Transverse colon (tissue), 4 donors: Measurements from ENCODE around the gene SLC27A6. TPM values are rescaled to one million over a fixed set of nuclear protein-coding genes. Genes with fewer than 3 reads are reported as not detected.

ENCODE experiments used
- DNase-seq: peaks from one replicate; pipeline ENCODE4 v3.0.0-alpha.2; 2019
- H3K27ac ChIP-seq, 4 donors: fragments of 200-600 bp; sonication (generic); 2 replicates each; pipeline ENCODE4 v1.5.1; 2016 to 2018; ENCODE audit warnings: inconsistent platforms in 4 of 4
- H3K27me3 ChIP-seq: fragments of 200-600 bp; sonication (generic); 2 replicates; pipeline ENCODE4 v1.5.1; 2017; ENCODE audit warnings: inconsistent platforms
- H3K36me3 ChIP-seq, 4 donors: fragments of 200-600 bp; sonication (generic); 2 replicates each; pipeline ENCODE4 v1.5.1; 2017 to 2019; ENCODE audit warnings: inconsistent platforms in 4 of 4
- H3K4me1 ChIP-seq, 4 donors: fragments of 200-600 bp; sonication (generic); 2 replicates each; pipeline ENCODE4 v1.5.1; 2017 to 2020; ENCODE audit warnings: inconsistent platforms in 4 of 4
- H3K4me3 ChIP-seq, 4 donors: fragments of 200-600 bp; sonication (generic); 1 replicate in 1 of 4; 2 replicates in 3 of 4; pipeline versions ENCODE4 v1.5.1 to v1.6.1; 2017 to 2019; ENCODE audit warnings: inconsistent platforms in 4 of 4
- H3K9me3 ChIP-seq, 2 donors: fragments of 200-600 bp; sonication (generic); 2 replicates each; pipeline ENCODE4 v1.5.1; 2017 to 2019; ENCODE audit warnings: inconsistent platforms in 2 of 2
- EP300 ChIP-seq: sonication (generic); formaldehyde crosslinking; IDR thresholded peaks from one replicate; pipeline ENCODE4 v1.6.1; 2017; ENCODE audit warnings: antibody characterized with exemption, low read depth
- POLR2A ChIP-seq: fragments of 450-650 bp; IDR thresholded peaks from one replicate; pipeline ENCODE4 v1.6.1; 2016; ENCODE audit warnings: antibody characterized with exemption, mild to moderate bottlenecking, moderate library complexity
- POLR2AphosphoS5 ChIP-seq, 3 donors: sonication (generic); formaldehyde crosslinking; IDR thresholded peaks; one replicate each; pipeline ENCODE4 v1.6.1; 2016; ENCODE audit warnings: antibody characterized with exemption in 3 of 3
- WGBS, 2 donors: methylation state at CpG; one replicate each; pipeline ENCODE4 v1.1.5; 2018; ENCODE audit warnings: low coverage in 1 of 2; 5-methylcytosine and 5-hydroxymethylcytosine counted together
- in situ Hi-C, 4 donors: fragments of 200-750 bp; cut with MboI; loops; one replicate each; pipeline versions ENCODE4 v1.15.0 to v1.15.1; 2017; ENCODE audit warnings: low sequenced_read_pairs in 3 of 4, low pct_ligation_motif_present in 1 of 4, low pct_unique_long_range_greater_than_20kb in 1 of 4
- intact Hi-C: fragments of 100-400 bp; cut with DNase I; formaldehyde crosslinking; loops from one replicate; pipeline ENCODE4 v1.15.1; 2023; ENCODE audit warnings: low total_unique reads
- total RNA-seq, 4 donors: library from RNA; depleted of rRNA; stranded (reverse); fragments of >200 nt; gene quantifications; one replicate each; pipeline ENCODE4 v1.1.0, GENCODE V29; 2016
- TF ChIP-seq, protein P1 (sequence below), 5 experiments: fragments of 200-600 bp in 3 of 5; fragments of 450-650 bp in 2 of 5; sonication (generic) in 3 of 5; IDR thresholded peaks; 1 replicate in 2 of 5; 2 replicates in 3 of 5; pipeline ENCODE4 v1.5.1; 2016 to 2017; ENCODE audit warnings: antibody characterized with exemption in 5 of 5, inconsistent platforms in 3 of 5, mild to moderate bottlenecking in 2 of 5, moderate library complexity in 1 of 5

Gene SLC27A6
- total RNA-seq, 4 donors from 2014 or later, result 0.27 to 0.64 TPM; not detected in 2

DNA sequence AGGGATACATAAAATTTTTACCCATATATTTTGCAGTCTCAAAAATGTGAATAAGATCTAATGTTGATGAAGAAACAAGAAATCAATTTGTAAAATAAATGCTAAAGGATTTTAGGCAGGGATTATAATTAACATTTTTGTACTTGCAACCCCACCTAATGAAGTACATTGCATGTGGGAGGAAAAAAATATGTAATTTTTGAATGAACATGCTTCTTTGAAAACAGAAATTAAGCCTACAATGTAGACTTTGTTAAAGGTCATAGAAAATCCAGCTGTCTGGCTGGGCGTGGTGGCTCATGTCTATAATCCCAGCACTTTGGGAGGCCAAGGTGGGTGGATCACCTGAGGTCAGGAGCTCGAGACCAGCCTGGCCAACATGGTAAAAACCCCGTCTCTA is 15.6 kb downstream of the SLC27A6 start:
- no peak overlapping the region for H3K27ac ChIP-seq

DNA sequence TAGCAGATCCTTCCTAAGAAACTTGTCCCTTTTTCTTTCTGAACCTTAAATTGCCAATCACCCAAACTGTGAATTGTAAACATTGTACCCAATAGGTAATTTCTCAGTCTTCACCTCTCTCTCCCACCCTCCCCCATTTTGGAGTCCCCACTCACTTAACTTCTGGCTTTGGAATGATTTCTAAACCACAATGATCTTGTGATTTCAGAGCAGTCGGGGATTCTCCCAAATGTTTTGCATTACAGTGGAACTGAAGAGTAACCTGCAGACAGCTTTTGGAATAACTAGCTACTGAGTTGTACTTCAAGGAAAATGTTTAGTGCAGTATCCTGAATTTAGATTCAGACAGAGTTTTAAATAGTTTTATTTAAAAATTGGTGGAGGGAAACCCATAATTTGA is 19.2 kb downstream of the SLC27A6 start:
- Histone ChIP-seq H3K36me3 (no peaks in the 10 kb centered on the region), H3K4me1 (no peaks in the 10 kb centered on the region), H3K27me3 (no peaks in the 10 kb centered on the region), H3K9me3 (no peaks in the 10 kb centered on the region), H3K4me3 (no peak overlapping the region), H3K27ac (no peak overlapping the region)
- in situ Hi-C loops, result no loop called here
- 29 to 67% methylated on average over 1 of the region's 1 CpG for WGBS, 2 donors
- intact Hi-C loops, result no loop called here
- no peak for TF ChIP-seq POLR2A
- no peak for TF ChIP-seq EP300
- no peak for TF ChIP-seq POLR2AphosphoS5 (IDR thresholded peaks at IDR 0.05)
- TF ChIP-seq, protein P1, sequence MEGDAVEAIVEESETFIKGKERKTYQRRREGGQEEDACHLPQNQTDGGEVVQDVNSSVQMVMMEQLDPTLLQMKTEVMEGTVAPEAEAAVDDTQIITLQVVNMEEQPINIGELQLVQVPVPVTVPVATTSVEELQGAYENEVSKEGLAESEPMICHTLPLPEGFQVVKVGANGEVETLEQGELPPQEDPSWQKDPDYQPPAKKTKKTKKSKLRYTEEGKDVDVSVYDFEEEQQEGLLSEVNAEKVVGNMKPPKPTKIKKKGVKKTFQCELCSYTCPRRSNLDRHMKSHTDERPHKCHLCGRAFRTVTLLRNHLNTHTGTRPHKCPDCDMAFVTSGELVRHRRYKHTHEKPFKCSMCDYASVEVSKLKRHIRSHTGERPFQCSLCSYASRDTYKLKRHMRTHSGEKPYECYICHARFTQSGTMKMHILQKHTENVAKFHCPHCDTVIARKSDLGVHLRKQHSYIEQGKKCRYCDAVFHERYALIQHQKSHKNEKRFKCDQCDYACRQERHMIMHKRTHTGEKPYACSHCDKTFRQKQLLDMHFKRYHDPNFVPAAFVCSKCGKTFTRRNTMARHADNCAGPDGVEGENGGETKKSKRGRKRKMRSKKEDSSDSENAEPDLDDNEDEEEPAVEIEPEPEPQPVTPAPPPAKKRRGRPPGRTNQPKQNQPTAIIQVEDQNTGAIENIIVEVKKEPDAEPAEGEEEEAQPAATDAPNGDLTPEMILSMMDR (IDR thresholded peaks at IDR 0.05), result no peak
- DNase-seq, result no peak

More for the DNA sequence above, 15.6 kb downstream of the SLC27A6 start:
- Histone ChIP-seq H3K4me3 (no peak overlapping the region), H3K36me3 (no peaks in the 10 kb centered on the region), H3K9me3 (no peaks in the 10 kb centered on the region), H3K27me3 (no peaks in the 10 kb centered on the region), H3K4me1 (no peaks in the 10 kb centered on the region)
- intact Hi-C loops, result no loop called here
- in situ Hi-C loops, result no loop called here
- WGBS, 2 donors, result 59 to 61% methylated on average over 2 to 3 of the region's 3 CpGs
- DNase-seq, result no peak
- TF ChIP-seq POLR2AphosphoS5 (IDR thresholded peaks at IDR 0.05), result no peak
- no peak for TF ChIP-seq POLR2A
- no peak for TF ChIP-seq EP300
- TF ChIP-seq, protein P1 (IDR thresholded peaks at IDR 0.05), result no peak

DNA sequence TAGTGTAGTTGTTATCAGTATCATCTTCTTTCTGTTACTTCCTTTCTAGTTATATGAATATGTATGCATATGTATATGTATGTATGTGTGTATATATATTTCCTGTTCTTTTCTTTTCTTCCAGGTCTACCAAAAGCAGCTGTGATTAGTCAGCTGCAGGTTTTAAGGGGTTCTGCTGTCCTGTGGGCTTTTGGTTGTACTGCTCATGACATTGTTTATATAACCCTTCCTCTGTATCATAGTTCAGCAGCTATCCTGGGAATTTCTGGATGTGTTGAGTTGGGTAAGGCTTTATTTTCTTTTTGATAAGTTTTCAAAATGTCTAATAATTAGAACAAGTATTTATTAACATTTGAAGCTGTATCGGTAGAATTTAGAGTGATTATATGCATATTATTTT is 23.2 kb downstream of the SLC27A6 start:
- intact Hi-C loops, result no loop called here
- in situ Hi-C loops, result no loop called here
- WGBS, 2 donors, result 82 to 84% methylated on average over 1 of the region's 1 CpG

DNA sequence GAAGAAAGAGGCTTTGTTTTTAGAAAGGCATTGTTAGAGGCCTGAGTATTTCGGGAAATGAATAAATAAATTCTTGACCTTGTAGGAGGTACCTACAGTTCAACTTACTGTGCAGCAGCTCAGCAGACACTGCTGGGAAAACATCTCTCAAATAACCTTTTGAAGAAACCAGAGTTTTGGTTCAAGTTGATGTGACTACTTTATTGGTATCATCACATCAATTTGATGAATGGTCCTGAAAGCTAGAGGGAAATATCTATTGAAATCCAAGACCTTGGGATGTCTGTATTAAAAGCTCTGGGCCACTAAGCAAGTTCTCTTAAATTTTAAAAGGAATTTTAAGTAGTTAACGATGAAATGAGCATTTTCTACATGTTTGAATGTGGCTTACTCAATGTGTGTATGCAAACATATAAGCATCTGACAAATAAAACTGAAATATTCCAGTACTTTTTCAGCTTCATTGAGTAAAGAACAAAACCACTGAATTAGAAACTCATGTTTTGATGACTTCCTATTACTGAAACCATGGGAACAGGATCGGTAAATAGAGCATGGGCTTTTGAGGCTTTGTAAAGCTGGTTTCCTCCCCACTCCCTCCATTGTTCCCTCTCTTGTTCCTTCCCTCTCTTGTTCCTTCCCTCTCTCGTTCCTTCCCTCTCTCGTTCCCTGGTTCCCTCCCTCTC is 36.7 kb downstream of the SLC27A6 start:
- Histone ChIP-seq H3K36me3 (no peaks in the 10 kb centered on the region), H3K4me1 (no peaks in the 10 kb centered on the region), H3K27me3 (no peaks in the 10 kb centered on the region), H3K27ac (no peak overlapping the region), H3K4me3 (no peak overlapping the region), H3K9me3 (no peaks in the 10 kb centered on the region)
- in situ Hi-C loops (no loop called here), intact Hi-C loops (loop anchor here (10.0 kb wide), 1 partner anchor 157 kb away; no protein-coding TSS in a partner anchor)
- WGBS, 2 donors, result 42 to 55% methylated on average over 5 of the region's 5 CpGs
- no peak for DNase-seq
- TF ChIP-seq POLR2A (no peak), POLR2AphosphoS5 (IDR thresholded peaks at IDR 0.05) (no peak)
- TF ChIP-seq, protein P1 (IDR thresholded peaks at IDR 0.05), result no peak

More for the DNA sequence above, 23.2 kb downstream of the SLC27A6 start:
- no peaks in the 10 kb centered on the region for H3K9me3 ChIP-seq
- no peak overlapping the region for H3K4me3 ChIP-seq
- TF ChIP-seq EP300, result no peak
- TF ChIP-seq, protein P1 (IDR thresholded peaks at IDR 0.05), result no peak
- no peak for TF ChIP-seq POLR2AphosphoS5 (IDR thresholded peaks at IDR 0.05)
- TF ChIP-seq POLR2A, result no peak
- H3K36me3 ChIP-seq, result no peaks in the 10 kb centered on the region
- H3K27me3 ChIP-seq, result no peaks in the 10 kb centered on the region
- no peak overlapping the region for H3K27ac ChIP-seq
- H3K4me1 ChIP-seq, result no peaks in the 10 kb centered on the region
- no peak for DNase-seq
